ENCODE data around the gene TUBB4A. TPM values are rescaled to one million over a fixed set of nuclear protein-coding genes. Genes with fewer than 3 reads are reported as not detected.

The TUBB4A gene
- polyA plus RNA-seq, 2 of the 4 experiments (the other 2 are of a cell fraction) = 2.2 to 15.4 TPM

- 0 out of 3 replicates have a peak, but pooled peaks cover 4% of the 10 kb centered on the region for H3K9me3 ChIP-seq
- 86% methylated on average over 7 of the region's 8 CpGs for WGBS (ENCODE audit: missing lambda C conversion rate)
- no peak for DNase-seq (ENCODE audit: low read depth in 1 of 2, low spot score in 1 of 2)
- TF ChIP-seq ZNF302 (CRISPR knock-in tag; IDR thresholded peaks at IDR 0.05) (no peak), ATOH8 (CRISPR knock-in tag; IDR thresholded peaks at IDR 0.05; ENCODE audit: low read depth) (no peak), EHMT2 (IDR thresholded peaks at IDR 0.05; ENCODE audit: low read depth) (no peak), MAZ (IDR thresholded peaks at IDR 0.05; ENCODE audit: borderline replicate concordance, low read depth, low read length) (no peak), CBX2 (IDR thresholded peaks at IDR 0.05; ENCODE audit: borderline replicate concordance, low read depth) (no peak), BCL3 (IDR thresholded peaks at IDR 0.05) (no peak), HOXA7 (CRISPR knock-in tag; IDR thresholded peaks at IDR 0.05) (no peak), ELK1 (IDR thresholded peaks at IDR 0.05; ENCODE audit: low read depth, low read length) (no peak), CHD2 (IDR thresholded peaks at IDR 0.05; ENCODE audit: low read length, partially characterized antibody) (no peak)
- no peak overlapping the region for H3K4me3 ChIP-seq
- no peak overlapping the region for H3K27ac ChIP-seq
- ATAC-seq = no peak
- no peak for FAIRE-seq
- no peak overlapping the region for H3K4me2 ChIP-seq
- POLR2A ChIA-PET = no interaction called here
- CTCF ChIA-PET = interaction anchor here (1.3 kb wide), 1 partner anchor 29 kb away, joined by 3 read pairs; no protein-coding TSS in a partner anchor
- no peaks in the 10 kb centered on the region for H3K4me1 ChIP-seq
Measured at GRCh38 chr19:6494438-6495036, 7.6 kb downstream of the TUBB4A start.

- WGBS (ENCODE audit: missing lambda C conversion rate) = 47% methylated on average over 4 of the region's 4 CpGs
- ChIA-PET POLR2A (interaction anchor here (0.5 kb wide), 1 partner anchor 7 kb away, joined by 3 read pairs; no protein-coding TSS in a partner anchor), CTCF (interaction anchor here (0.6 to 2.6 kb wide), 4 partner anchors 10 to 140 kb away, joined by 3 to 11 read pairs (median 6); partner anchors contain the start of genes ALKBH7 and DENND1C)
- H3K4me3 ChIP-seq = no peak overlapping the region
- no peak overlapping the region for H3K27ac ChIP-seq
- TF ChIP-seq ZNF302 (CRISPR knock-in tag; IDR thresholded peaks at IDR 0.05) = no peak
- no peak for TF ChIP-seq BCL3 (IDR thresholded peaks at IDR 0.05)
- no peak for TF ChIP-seq RARB (CRISPR knock-in tag; IDR thresholded peaks at IDR 0.05)
- TF ChIP-seq CHD2 (IDR thresholded peaks at IDR 0.05; ENCODE audit: low read length, partially characterized antibody) = no peak
- TF ChIP-seq GATA3 (IDR thresholded peaks at IDR 0.05; ENCODE audit: borderline replicate concordance) = no peak
- no peak for TF ChIP-seq PHF8 (IDR thresholded peaks at IDR 0.05; ENCODE audit: borderline replicate concordance, low read depth)
- no peak for TF ChIP-seq SREBF2 (IDR thresholded peaks at IDR 0.05)
- TF ChIP-seq CTCF (IDR thresholded peaks at IDR 0.05) = no peak
- TF ChIP-seq EHMT2 (IDR thresholded peaks at IDR 0.05; ENCODE audit: low read depth) = no peak
- TF ChIP-seq PBX3 (IDR thresholded peaks at IDR 0.05) = no peak
- TF ChIP-seq JUN (IDR thresholded peaks at IDR 0.05) = no peak
- TF ChIP-seq EP300 (IDR thresholded peaks at IDR 0.05) = no peak
- TF ChIP-seq E2F6 (IDR thresholded peaks at IDR 0.05; ENCODE audit: borderline replicate concordance, low read depth) = no peak
- TF ChIP-seq HDAC2 (IDR thresholded peaks at IDR 0.05) = no peak
- TF ChIP-seq ATOH8 (CRISPR knock-in tag; IDR thresholded peaks at IDR 0.05; ENCODE audit: low read depth) = no peak
- no peak for TF ChIP-seq HEYL (CRISPR knock-in tag; IDR thresholded peaks at IDR 0.05)
- no peak for TF ChIP-seq BHLHE40 (IDR thresholded peaks at IDR 0.05; ENCODE audit: low read depth, low read length)
- TF ChIP-seq MAFK (IDR thresholded peaks at IDR 0.05; ENCODE audit: partially characterized antibody) = no peak
- FAIRE-seq (no peak), ATAC-seq (no peak), DNase-seq (ENCODE audit: low read depth in 1 of 2, low spot score in 1 of 2) (no peak)
- 0 out of 3 replicates have a peak, but pooled peaks cover 4% of the 10 kb centered on the region for H3K9me3 ChIP-seq
- no peak overlapping the region for H3K4me2 ChIP-seq
- no peaks in the 10 kb centered on the region for H3K4me1 ChIP-seq
Measured at GRCh38 chr19:6491802-6492592, 10.1 kb downstream of the TUBB4A start.

Measured in A549 (cell line).